ENCODE data around the gene PDE7B.

- TF ChIP-seq CTCF (IDR thresholded peaks at IDR 0.05): no peak
- no peak for TF ChIP-seq EZH2 (IDR thresholded peaks at IDR 0.05; ENCODE audit: borderline replicate concordance, insufficient read depth, low read depth, low read length, poor library complexity, severe bottlenecking)
Observed at GRCh38 chr6:135891710-135892109, 40.2 kb downstream of the PDE7B start.
